Stimulated activated CD8-positive, alpha-beta memory T cell treated with anti-CD3 and anti-CD28 coated beads, Interleukin-7, amount 100 ng/mL, for 48 hours (primary cell): ENCODE measurements around the gene ZDHHC19.
A peak's percentile ranks its signal among the peaks of the same experiment; 100 is the strongest.
"Not testable (repeated sequence)": the region's sequence is repeated elsewhere in the genome, so short reads cannot be mapped to it uniquely, and the experiment has no call there.

Experiments
- DNase-seq, 2 donors: peaks; one replicate each; pipeline ENCODE4 v3.0.0-alpha.2; 2020; ENCODE audit warnings: low read depth in 1 of 2; ENCODE audit errors: extremely low read depth in 1 of 2

The ZDHHC19 gene

GRCh38 chr3:196225763-196226364 is 14.7 kb upstream of the ZDHHC19 start:
- no peak for DNase-seq

- no peak for DNase-seq
These were observed 13.9 kb upstream of the ZDHHC19 start for GRCh38 chr3:196225086-196225485.

GRCh38 chr3:196222876-196223595 is 11.8 kb upstream of the ZDHHC19 start:
- no peak for DNase-seq

GRCh38 chr3:196220991-196221390 is 9.8 kb upstream of the ZDHHC19 start:
- DNase-seq = no peak

- DNase-seq = no peak
These were observed 9.4 kb upstream of the ZDHHC19 start for GRCh38 chr3:196220587-196220986.

- no peak for DNase-seq
These were observed 8.7 kb upstream of the ZDHHC19 start for GRCh38 chr3:196219970-196220311.

- DNase-seq = peak; percentile 7 to 39
These were observed 8.2 kb upstream of the ZDHHC19 start for GRCh38 chr3:196219194-196219969.

- DNase-seq = no peak
These were observed 7.0 kb upstream of the ZDHHC19 start for GRCh38 chr3:196218155-196218712.

GRCh38 chr3:196217307-196218154 is 6.3 kb upstream of the ZDHHC19 start:
- DNase-seq = no peak

GRCh38 chr3:196216681-196217211 is 5.5 kb upstream of the ZDHHC19 start:
- no peak for DNase-seq

GRCh38 chr3:196216089-196216564 is 4.9 kb upstream of the ZDHHC19 start, which contains the start of gene SLC51A:
SLC51A (plus strand) TSS chr3:196216534; CDS start chr3:196216713, 179 bp downstream.
- no peak for DNase-seq

- DNase-seq = no peak
These were observed 4.4 kb upstream of the ZDHHC19 start for GRCh38 chr3:196215493-196216020.

GRCh38 chr3:196214783-196215441 is 3.7 kb upstream of the ZDHHC19 start:
- no peak for DNase-seq

- DNase-seq = not testable (repeated sequence)
These were observed 1.1 kb downstream of the ZDHHC19 start for GRCh38 chr3:196209944-196210672.

GRCh38 chr3:196208942-196209695 is 2.1 kb downstream of the ZDHHC19 start:
- no peak for DNase-seq

GRCh38 chr3:196207833-196208607 is 3.2 kb downstream of the ZDHHC19 start:
- peak in 1 of 2 donors; percentile 57 for DNase-seq

GRCh38 chr3:196207159-196207832 is 3.9 kb downstream of the ZDHHC19 start:
- no peak for DNase-seq
